ENCODE results near the gene PTK6.

The PTK6 gene

DNA sequence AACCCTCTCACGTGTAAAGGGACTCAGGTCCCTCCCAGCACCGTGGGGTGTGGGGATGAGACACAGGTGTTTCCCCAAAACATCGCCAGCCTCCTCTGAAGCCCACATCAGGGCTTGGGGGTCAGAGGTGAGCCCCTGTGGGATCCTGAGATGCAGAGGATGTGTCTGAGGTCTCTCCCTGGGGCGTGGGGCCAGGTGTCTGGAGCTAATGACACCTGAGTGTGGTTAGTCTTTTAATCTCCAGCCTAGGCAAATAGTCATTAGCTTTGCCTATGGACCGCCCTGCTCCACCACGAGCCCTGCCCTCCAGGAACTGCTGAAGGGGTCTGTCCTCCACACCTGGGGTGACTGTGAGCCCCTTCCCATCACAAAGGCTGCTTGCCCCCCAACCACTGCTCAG is 8.6 kb upstream of the PTK6 start:
- in situ Hi-C loops (cut with MboI; ENCODE audit: low sequenced_read_pairs), result no loop called here

- in situ Hi-C loops (cut with MboI; ENCODE audit: low sequenced_read_pairs), result no loop called here
Measured at GRCh38 chr20:63544958-63545516, 7.9 kb upstream of the PTK6 start.

- in situ Hi-C loops (cut with MboI; ENCODE audit: low sequenced_read_pairs), result no loop called here
Measured at GRCh38 chr20:63544241-63544957, 7.2 kb upstream of the PTK6 start.

- in situ Hi-C loops (cut with MboI; ENCODE audit: low sequenced_read_pairs), result no loop called here
Measured at GRCh38 chr20:63543733-63544132, 6.6 kb upstream of the PTK6 start.

GRCh38 chr20:63543131-63543530 is 6.0 kb upstream of the PTK6 start:
- in situ Hi-C loops (cut with MboI; ENCODE audit: low sequenced_read_pairs), result no loop called here

- in situ Hi-C loops (cut with MboI; ENCODE audit: low sequenced_read_pairs), result no loop called here
Measured at GRCh38 chr20:63542696-63543095, 5.5 kb upstream of the PTK6 start.

DNA sequence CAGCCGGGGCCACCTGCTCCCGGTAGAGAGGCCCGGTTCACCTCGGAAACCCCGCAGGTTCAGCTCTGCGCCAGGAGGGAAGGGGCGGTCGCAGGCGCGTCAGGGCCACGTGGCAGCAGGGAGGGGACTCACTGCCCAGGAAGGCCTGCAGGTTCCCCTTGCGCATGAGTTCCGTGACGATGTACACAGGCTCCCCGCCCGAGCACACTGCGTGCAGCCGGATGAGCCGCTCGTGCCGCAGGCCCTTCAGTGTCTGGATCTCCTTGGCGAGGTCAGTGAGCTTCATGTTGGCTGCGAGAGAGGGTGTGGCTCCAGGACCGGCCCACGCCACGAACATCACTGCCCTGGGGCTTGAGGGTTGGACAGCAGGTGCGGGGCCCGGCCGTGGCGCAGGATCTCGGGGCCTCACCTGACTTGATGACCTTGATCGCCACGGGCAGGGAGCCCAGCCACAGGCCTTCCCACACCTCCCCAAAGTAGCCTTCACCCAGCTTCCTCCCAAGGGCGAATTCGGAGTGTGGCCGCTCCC is 4.9 kb upstream of the PTK6 start:
- in situ Hi-C loops (cut with MboI; ENCODE audit: low sequenced_read_pairs), result no loop called here

- in situ Hi-C loops (cut with MboI; ENCODE audit: low sequenced_read_pairs), result no loop called here
Measured at GRCh38 chr20:63541371-63541770, 4.2 kb upstream of the PTK6 start.

DNA sequence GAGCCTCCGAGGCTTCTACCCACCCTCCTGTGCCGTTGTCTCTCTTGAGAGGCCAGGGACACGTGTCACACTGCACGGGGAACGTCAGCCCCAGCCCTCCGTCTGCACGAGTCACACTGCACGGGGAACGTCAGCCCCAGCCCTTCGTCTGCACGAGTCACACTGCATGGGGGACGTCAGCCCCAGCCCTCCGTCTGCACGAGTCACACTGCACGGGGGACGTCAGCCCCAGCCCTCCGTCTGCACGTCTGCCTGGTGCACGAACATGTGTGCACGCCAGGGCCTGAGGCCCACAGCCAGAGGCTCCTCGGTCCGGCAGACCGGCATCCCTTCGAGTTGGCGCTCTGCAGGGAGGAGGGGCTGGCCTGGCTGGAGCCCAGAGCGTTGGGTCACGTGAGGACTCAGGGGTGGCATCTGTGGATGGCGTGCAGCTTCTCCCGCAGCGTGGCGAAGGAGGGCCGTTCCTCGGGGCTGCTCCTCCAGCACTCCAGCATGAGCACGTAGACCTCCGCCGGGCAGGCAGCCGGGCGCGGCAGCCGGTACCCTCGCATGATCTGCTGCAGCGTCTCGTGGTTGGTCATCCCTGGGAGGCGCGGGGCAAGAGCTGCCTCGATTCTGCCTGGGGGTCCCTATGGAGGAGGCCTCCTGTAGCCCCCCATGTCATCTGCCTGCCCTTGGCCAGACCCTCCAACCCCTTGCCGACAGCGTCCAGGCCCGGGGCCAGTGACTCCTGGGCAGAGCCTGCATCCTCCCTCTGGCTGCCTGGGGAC is 3.4 kb upstream of the PTK6 start:
- in situ Hi-C loops (cut with MboI; ENCODE audit: low sequenced_read_pairs), result no loop called here

DNA sequence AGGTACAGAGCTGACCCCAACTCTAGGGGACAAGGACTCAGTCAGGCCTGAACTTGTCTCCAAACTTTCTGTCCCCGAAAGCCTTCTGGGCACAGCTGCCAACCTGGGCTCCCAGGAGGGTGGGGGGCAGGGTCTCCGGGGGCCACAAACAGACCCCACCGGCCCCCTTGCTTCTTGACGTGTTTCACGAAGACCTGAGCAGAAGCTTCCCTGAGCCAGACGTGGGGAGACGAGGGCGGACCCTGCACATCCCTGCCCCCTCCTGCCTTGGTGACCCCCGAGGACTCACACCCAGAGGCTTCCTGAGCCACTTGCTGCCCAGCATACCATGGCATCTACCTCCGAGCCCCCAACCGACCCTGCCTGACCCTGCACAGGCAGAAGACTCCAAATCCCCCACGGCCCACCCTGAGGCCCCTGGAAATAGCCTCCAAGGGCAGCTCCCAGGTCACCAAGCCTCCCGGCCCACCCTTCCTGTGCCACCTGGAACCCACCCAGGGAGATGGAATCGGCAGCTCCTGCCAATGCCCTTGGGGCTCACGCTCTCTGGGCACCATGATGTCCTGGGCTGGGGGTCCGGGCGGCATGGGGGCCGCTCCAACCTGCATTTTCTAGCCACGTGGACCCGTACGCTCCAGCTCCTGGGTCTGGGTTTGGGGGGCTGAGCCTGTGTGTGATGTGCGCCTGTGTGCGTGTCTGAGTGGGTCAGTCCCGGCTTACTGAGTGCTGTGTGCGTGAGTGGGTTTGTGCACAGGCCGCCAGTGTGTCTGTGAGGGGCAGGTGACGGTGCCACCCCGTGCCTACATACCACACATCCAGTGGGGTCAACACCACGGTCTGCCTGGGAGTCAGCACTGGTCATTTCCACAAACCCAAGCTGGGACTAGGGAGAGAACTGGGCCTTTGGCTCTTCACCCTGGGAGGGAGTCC is 2.5 kb upstream of the PTK6 start:
- in situ Hi-C loops (cut with MboI; ENCODE audit: low sequenced_read_pairs), result no loop called here

- in situ Hi-C loops (cut with MboI; ENCODE audit: low sequenced_read_pairs), result no loop called here
Measured at GRCh38 chr20:63539092-63539430, 1.9 kb upstream of the PTK6 start.

- in situ Hi-C loops (cut with MboI; ENCODE audit: low sequenced_read_pairs), result no loop called here
Measured at GRCh38 chr20:63538204-63539091, 1.3 kb upstream of the PTK6 start.

DNA sequence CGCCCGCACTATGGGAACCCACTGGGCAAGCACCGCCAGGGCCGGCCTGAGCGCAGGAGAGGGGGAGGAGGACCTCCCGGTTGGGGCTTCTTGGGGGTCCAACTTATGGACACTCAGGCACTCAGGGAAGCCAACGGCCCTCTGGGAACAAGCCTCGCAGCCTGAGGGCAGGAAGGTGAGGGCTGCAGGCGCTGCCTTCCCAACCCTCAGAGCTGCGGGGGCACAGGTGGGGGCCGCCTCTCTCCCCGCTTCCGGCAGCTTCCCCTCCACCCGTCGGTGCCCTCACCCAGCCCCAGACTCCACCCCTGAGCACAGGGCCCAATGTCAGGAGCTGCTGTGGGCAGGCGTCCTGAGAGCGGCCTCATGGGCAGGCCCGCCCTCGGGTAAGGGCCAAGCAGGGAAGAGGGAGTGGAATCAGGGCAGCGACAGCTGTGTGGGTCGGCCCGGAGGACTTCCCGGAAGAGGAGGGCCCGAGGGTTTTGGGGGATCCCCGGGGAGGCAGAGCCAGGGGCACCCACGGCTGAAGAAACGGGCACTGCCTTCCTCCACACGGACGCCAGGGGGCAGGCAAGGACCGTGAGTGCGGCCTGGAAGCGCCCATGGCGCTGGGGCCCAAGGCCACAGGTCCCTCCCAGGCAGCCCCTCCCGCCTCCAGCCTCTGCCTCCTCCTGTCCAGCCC is 488 bp upstream of the PTK6 start:
- in situ Hi-C loops (cut with MboI; ENCODE audit: low sequenced_read_pairs), result no loop called here

GRCh38 chr20:63536241-63536977 is 767 bp downstream of the PTK6 start:
- in situ Hi-C loops (cut with MboI; ENCODE audit: low sequenced_read_pairs), result no loop called here

DNA sequence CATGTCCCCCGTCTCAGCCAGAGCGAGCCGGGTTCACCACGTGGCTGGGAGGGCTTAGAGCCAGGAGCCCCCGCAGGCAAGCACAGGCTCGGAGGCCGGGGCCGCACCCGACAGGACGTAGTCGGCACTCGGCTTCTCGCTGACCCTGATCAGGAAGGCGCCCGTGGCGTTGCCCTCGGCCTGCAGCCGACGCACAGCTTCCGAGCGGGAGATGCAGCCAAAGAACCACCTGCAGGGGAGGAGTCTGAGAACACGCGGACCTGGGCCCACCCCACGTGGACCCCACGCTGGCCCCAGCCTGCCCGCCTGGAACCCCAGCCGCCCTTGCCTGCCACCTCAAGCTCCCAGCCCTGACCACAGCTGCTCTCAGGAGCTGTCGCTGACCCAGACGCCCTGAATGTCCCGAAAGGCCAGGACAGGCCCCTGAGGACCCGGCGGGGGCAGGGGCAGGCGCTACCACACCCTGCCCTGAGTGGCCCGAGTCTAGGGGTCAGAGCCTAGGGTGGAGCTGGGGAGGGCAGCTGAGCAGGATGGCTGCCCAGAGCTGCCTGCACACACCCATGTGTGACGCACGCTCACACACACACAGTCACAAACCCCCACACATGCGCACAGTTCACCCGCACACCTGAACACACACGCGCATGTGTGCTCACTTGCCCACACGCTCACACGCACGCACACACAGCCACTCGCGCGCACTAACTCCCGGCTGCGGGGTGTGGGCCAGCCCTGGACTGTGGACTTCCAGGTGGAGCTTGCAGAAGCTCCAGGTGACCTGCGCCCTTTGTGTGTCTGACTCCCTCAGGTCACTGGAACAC is 2.1 kb downstream of the PTK6 start:
- in situ Hi-C loops (cut with MboI; ENCODE audit: low sequenced_read_pairs), result no loop called here

DNA sequence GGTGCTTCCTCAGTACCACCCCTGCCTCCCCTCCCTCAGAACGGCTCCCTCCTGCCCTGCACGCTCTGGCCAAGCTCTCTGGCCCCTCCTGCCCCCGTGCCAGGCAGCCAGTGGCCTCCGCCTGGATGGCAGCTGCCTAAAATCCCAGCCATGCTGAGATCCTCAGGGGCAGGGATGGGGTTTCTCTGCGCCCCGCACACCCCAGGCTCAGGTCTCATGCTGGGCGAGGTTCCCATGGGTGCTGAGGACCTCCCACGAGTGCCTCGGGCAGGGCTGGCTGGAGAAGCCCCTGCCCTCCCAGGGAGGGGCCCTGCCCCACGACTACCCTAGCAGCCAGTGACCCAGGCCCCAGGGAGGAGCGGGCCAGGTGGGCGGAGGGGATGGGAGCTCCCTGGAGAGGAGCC is 2.7 kb downstream of the PTK6 start:
- in situ Hi-C loops (cut with MboI; ENCODE audit: low sequenced_read_pairs), result no loop called here

GRCh38 chr20:63533871-63534393 is 3.2 kb downstream of the PTK6 start:
- in situ Hi-C loops (cut with MboI; ENCODE audit: low sequenced_read_pairs), result no loop called here

DNA sequence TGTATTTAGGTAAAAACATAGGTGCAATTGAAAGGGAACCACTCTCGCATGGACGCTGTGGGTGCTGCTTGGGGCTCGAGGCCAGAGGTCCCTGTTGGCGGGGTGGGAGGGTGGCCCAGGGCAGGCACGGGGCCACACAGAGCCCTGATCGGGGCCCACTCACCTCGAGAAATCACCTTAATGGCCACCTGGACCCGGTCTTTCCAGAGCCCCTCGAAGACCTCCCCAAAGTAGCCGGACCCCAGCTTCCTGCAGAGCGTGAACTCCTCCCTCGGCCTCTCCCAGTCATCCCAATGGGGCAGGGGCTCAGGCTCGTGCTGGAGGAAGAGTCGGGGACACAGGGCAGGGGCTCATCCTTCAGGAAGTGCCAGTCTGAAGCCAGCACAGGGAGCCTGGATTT is 3.8 kb downstream of the PTK6 start:
- in situ Hi-C loops (cut with MboI; ENCODE audit: low sequenced_read_pairs), result no loop called here
